H54 (cell line): ENCODE measurements around the gene ZNF367.

Experiments
- DNase-seq: peaks from one replicate; pipeline ENCODE4 v3.0.0; 2011; ENCODE audit warnings: low spot score, mixed read lengths; ENCODE audit not compliant: insufficient read length
- FAIRE-seq: peaks from 3 replicates; lab custom pipeline; 2011; peaks lifted over from hg19 to GRCh38; lab: Jason Lieb, UNC
- POLR2A ChIP-seq: IDR thresholded peaks from 2 replicates; pipeline ENCODE4 v1.6.1; 2011; ENCODE audit warnings: low read depth, mild to moderate bottlenecking, low read length

Gene ZNF367

DNA sequence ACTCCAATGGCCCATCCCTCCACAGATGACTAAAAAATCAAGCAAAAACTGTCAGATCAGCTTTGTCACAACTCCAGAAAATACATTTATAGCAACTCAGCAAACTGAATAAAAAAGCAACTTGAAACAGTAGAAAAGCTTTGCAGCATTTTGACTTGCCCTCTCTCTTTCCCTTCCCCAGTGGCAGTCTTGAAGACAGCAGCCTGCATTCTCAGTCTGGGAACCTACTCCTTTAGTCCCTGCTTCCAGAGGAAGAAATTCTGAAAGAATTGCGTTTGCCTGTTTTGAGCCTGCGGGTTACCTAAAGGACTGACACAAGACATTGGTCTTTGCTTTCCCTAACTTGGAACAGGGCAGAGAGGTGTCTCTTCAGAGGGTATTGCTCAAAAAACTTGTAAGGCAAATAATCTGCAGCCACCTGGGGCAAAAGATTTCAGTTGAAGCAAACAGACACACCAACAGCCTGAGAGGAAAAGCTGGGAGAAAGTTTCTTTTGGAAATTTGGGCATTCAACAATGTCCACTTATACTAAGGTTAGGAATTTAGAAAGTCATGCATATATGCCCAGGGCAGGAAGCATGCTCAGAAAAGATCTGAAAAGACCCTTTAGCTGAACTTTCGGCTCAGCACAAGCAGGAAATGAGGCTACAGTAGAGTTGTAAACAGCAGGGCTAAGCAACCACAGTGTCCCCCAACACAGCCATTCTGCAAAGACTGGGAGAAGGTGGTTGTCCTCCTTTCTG is 19.4 kb downstream of the ZNF367 start:
- FAIRE-seq (peak; percentile 71), DNase-seq (no peak)
- TF ChIP-seq POLR2A, result no peak

GRCh38 chr9:96395964-96396363 is 22.2 kb downstream of the ZNF367 start:
- no peak for DNase-seq
- no peak for TF ChIP-seq POLR2A
- no peak for FAIRE-seq

DNA sequence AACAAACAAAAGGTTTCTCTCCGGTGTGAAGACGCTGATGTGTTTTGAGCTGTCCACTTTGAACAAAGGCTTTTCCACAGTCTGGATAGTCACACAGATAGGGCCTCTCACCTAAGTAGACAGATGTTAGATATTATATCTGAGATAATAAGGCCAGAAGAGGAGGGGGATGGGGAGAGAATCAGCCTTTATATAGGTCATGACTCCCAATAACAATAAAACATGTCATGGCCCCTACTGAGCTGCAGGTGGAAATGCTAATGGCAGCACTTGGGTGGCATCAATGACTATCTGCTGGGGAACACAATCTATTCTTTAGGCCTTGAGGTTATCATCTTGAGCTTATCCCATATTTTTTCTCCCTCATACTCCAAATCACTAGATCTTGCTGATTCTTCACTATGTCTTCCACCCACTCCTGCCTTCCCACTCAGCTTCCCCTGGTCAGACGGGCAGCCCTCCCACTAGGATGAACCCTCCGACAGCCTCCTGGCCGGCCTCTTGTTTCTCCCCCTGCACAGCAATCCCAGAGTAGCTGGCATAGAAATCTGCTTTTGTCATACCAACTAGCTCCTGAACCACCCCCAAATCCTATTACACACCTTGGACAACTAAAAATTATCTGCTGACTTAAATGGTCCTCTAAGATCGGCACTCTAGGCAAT is 23.2 kb downstream of the ZNF367 start:
- FAIRE-seq, result no peak
- no peak for TF ChIP-seq POLR2A
- no peak for DNase-seq

DNA sequence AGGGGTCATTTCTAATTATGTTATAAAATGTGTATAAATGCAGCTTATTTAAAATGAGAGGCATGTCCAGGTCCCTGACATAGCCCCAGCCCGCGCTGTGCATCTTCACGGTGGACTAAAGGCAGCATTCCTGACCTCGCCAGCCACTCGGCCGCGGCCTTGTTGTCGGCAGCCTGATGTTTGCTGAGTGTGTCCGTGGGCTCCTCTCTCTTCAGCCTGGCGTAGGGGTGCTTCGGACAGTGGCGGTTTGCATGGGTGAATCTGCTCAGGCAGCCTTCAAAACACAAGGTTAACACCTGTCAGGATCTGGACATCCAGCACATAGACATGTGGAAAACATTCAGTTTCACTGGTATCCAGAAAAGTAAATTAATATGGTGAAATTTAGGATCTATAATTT is 25.9 kb downstream of the ZNF367 start:
- TF ChIP-seq POLR2A, result no peak
- DNase-seq (no peak), FAIRE-seq (no peak)

DNA sequence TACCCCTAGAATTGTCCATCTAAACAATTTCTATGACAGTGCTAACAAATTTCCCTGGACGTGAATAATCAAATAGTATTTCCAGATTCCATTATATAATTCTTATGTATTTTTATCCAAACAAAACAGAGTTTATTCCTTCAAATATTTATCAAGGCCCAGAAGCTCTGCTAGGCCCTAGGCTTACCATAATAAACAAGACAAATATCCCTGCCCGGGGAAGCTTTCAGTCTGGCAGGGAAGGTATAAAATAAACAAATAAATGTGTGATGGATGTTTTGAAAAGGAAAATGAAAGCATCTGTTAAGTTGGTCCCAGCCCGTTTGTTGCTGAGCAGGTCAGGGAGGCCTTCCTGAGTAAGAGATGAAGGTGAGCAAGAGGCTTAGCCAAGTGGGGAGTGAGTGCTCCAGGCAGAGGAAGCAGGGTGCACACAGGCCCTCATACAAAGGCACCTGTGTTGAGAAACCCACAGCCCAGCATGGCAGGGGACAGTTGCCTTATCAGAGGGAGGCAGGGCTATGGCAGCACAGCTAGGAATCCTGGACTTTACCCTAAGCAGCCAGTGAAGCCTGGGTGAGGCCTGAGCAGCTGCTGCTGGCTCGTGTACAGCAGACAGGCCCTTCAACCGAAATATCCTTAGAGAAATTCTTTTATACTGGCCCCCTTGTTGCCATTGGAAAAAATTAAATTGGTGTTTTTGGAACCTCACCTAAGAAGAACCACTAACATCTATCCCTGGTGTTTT is 27.0 kb downstream of the ZNF367 start:
- TF ChIP-seq POLR2A, result no peak
- FAIRE-seq (peak; percentile 57), DNase-seq (no peak)

- no peak for FAIRE-seq
These were observed 30.0 kb downstream of the ZNF367 start for GRCh38 chr9:96388144-96388543.

GRCh38 chr9:96386157-96386556 is 32.0 kb downstream of the ZNF367 start:
- no peak for FAIRE-seq
- no peak for DNase-seq
- TF ChIP-seq POLR2A, result no peak

More at GRCh38 chr9:96388144-96388543, 30.0 kb downstream of the ZNF367 start:
- no peak for TF ChIP-seq POLR2A
- no peak for DNase-seq

- peak; percentile 93 for DNase-seq
- TF ChIP-seq POLR2A, result peak; percentile 26; the same call in 1 of the 2 replicates
- FAIRE-seq, result no peak
These were observed 34.8 kb downstream of the ZNF367 start, which contains the start of gene SLC35D2 for GRCh38 chr9:96383165-96383942. Gene SLC35D2, minus strand, starts transcription at chr9:96383711. Its CDS starts 77 bp downstream, at chr9:96383634.

- FAIRE-seq (peak; percentile 68), DNase-seq (no peak)
These were observed 35.4 kb downstream of the ZNF367 start for GRCh38 chr9:96382839-96383164.

DNA sequence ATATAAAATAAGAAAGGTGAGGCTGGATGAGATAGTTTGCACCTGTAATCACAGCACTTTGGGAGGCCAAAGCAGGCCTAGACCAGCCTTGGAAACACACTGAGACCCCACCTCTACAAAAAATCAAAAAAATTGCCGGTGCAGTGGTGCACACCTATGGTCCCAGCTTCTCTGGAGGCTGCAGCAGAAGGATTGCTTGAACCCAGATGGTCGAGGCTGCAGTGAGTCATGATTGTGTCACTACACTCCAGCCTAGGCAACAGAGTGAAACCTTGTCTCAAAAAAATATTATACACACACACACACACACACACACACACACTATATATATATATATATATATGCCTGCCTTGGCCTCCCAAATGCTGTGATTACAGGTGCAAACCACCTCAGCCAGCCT is 36.0 kb downstream of the ZNF367 start:
- FAIRE-seq, result peak; percentile 84
- no peak for DNase-seq

More at GRCh38 chr9:96382839-96383164, 35.4 kb downstream of the ZNF367 start:
- no peak for TF ChIP-seq POLR2A

DNA sequence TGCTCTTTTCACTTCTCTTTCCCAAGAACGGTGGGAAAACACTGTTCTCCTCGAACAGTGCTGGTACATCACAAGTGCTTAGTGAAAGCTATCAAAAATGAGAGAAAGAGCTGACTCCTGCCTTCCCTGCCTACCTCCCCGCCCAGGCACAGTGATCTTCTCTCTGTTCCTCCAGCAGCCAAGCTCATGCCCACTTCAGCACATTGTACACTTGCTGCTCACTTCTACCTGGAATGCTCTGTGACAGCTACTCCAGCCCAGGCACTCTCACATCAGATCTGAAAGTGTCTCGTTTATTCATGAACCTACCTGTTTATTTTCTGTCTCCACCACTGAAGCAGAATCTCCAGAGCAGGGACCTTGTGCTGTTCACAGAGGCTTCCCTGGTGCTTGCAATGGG is 36.5 kb downstream of the ZNF367 start:
- no peak for FAIRE-seq
- no peak for TF ChIP-seq POLR2A
- no peak for DNase-seq

More for the DNA sequence above, 36.0 kb downstream of the ZNF367 start:
- no peak for TF ChIP-seq POLR2A

GRCh38 chr9:96381125-96381524 is 37.0 kb downstream of the ZNF367 start:
- TF ChIP-seq POLR2A, result no peak
- no peak for DNase-seq
- FAIRE-seq, result no peak

- no peak for TF ChIP-seq POLR2A
- DNase-seq (no peak), FAIRE-seq (no peak)
These were observed 38.7 kb downstream of the ZNF367 start for GRCh38 chr9:96379461-96379860.
